Adrenal gland (tissue), 5 donors: ENCODE results near the gene FPR2.

Experiments used
- POLR2A ChIP-seq, 2 donors: fragments of 450-650 bp; IDR thresholded peaks; one replicate each; pipeline ENCODE4 v1.6.1; 2017; ENCODE audit warnings: antibody characterized with exemption in 2 of 2, mild to moderate bottlenecking in 2 of 2, moderate library complexity in 1 of 2
- TF ChIP-seq, protein P1 (sequence below), 6 experiments: fragments of 450-650 bp in 4 of 6; fragments of 200-600 bp in 2 of 6; sonication (generic) in 1 of 6; IDR thresholded peaks; 1 replicate in 5 of 6; 2 replicates in 1 of 6; pipeline versions ENCODE4 v1.5.1 to v1.8.0; 2016 to 2021; ENCODE audit warnings: antibody characterized with exemption in 6 of 6, mild to moderate bottlenecking in 2 of 6, moderate library complexity in 1 of 6
- donor health status: DM: no; HTN: no; CAD: no.

GRCh38 chr19:51746731-51747130 lies 14.2 kb upstream of the FPR2 start:
- no peak for TF ChIP-seq POLR2A (IDR thresholded peaks at IDR 0.05)
- TF ChIP-seq, protein P1, sequence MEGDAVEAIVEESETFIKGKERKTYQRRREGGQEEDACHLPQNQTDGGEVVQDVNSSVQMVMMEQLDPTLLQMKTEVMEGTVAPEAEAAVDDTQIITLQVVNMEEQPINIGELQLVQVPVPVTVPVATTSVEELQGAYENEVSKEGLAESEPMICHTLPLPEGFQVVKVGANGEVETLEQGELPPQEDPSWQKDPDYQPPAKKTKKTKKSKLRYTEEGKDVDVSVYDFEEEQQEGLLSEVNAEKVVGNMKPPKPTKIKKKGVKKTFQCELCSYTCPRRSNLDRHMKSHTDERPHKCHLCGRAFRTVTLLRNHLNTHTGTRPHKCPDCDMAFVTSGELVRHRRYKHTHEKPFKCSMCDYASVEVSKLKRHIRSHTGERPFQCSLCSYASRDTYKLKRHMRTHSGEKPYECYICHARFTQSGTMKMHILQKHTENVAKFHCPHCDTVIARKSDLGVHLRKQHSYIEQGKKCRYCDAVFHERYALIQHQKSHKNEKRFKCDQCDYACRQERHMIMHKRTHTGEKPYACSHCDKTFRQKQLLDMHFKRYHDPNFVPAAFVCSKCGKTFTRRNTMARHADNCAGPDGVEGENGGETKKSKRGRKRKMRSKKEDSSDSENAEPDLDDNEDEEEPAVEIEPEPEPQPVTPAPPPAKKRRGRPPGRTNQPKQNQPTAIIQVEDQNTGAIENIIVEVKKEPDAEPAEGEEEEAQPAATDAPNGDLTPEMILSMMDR (IDR thresholded peaks at IDR 0.05): no peak
